Activated T-cell treated with anti-CD3 and anti-CD28 coated beads, Interleukin-2, amount 50 U/mL, for 72 hours (primary cell): ENCODE data around the gene PARVB. TPM values are rescaled to one million over a fixed set of nuclear protein-coding genes. Genes with fewer than 3 reads are reported as not detected.

Source experiments
- ATAC-seq, 2 donors: fragments of 150-1000 bp; cut with Tn5 transposase; replicated peaks in 1 of 2; 2 replicates each; pipeline ENCODE4 v1.10.0; 2021; ENCODE audit warnings: moderate library complexity in 2 of 2, mild to moderate bottlenecking in 1 of 2
- DNase-seq, 2 donors: peaks; one replicate each; pipeline ENCODE4 v3.0.0; 2021 to 2022; ENCODE audit warnings: mixed read lengths in 1 of 2
- H3K27ac Mint-ChIP-seq: one replicate; pipeline ENCODE4 v1.8.0; 2022; ENCODE audit warnings: mild to moderate bottlenecking, moderate library complexity, mixed read lengths
- H3K27me3 Mint-ChIP-seq: one replicate; pipeline ENCODE4 v1.8.0; 2022; ENCODE audit warnings: low read depth, mixed read lengths
- H3K36me3 Mint-ChIP-seq, 2 donors: one replicate each; pipeline ENCODE4 v1.8.0; 2022; ENCODE audit warnings: mixed read lengths in 2 of 2, mild to moderate bottlenecking in 1 of 2; ENCODE audit not compliant: insufficient read depth in 2 of 2
- H3K4me1 Mint-ChIP-seq: one replicate; pipeline ENCODE4 v1.8.0; 2022; ENCODE audit warnings: low read depth, mixed read lengths
- H3K4me3 Mint-ChIP-seq, 2 donors: one replicate each; pipeline ENCODE4 v1.8.0; 2022; ENCODE audit warnings: mild to moderate bottlenecking in 2 of 2, mixed read lengths in 2 of 2, moderate library complexity in 2 of 2
- H3K9me3 Mint-ChIP-seq, 2 donors: one replicate each; pipeline ENCODE4 v1.8.0; 2022; ENCODE audit warnings: mixed read lengths in 2 of 2
- total RNA-seq, 2 donors: library from RNA; stranded (reverse); gene quantifications; one replicate each; pipeline ENCODE4 v1.2.3, GENCODE V29; 2022

Gene PARVB
- total RNA-seq, 2 donors from 2014 or later, result 28.4 to 55.7 TPM

DNA sequence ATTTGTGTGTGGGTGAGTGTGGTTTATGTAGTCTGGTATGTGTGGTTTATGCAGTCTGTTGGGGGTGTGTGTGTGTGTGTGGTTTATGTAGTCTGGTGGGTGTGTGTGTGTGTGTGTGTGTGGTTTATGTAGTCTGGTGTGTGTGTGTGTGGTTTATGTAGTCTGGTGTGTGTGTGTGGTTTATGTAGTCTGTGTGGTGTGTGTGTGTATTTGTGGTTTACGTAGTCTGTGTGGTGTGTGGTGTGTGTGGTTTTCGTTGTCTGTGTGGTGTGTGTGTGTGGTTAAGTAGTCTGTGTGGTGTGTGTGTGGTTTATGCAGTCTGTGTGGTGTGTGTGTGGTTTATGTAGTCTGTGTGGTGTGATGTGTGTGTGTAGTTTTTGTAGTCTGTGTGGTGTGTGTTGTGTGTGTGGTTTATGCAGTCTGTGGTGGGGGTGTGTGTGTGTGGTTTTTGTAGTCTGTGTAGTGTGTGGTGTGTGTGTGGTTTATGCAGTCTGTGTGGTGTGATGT is 130.4 kb downstream of the PARVB start:
- H3K4me1 Mint-ChIP-seq, result no peaks in the 10 kb centered on the region
- no peak overlapping the region for H3K4me3 Mint-ChIP-seq
- DNase-seq (no peak), ATAC-seq (peak in 1 of 2 donors; percentile 46)
- H3K27ac Mint-ChIP-seq, result no peak overlapping the region
- no peaks in the 10 kb centered on the region for H3K9me3 Mint-ChIP-seq
- peaks cover 0 to 1% of the 10 kb centered on the region in 2 donors for H3K36me3 Mint-ChIP-seq
- H3K27me3 Mint-ChIP-seq, result peaks cover 5% of the 10 kb centered on the region

GRCh38 chr22:44155115-44155514 is 131.0 kb downstream of the PARVB start:
- Mint-ChIP-seq H3K36me3 (peaks cover 0 to 1% of the 10 kb centered on the region in 2 donors), H3K27ac (no peak overlapping the region), H3K4me3 (no peak overlapping the region), H3K4me1 (no peaks in the 10 kb centered on the region), H3K27me3 (peaks cover 5% of the 10 kb centered on the region), H3K9me3 (no peaks in the 10 kb centered on the region)
- peak in 1 of 2 donors; percentile 20 for ATAC-seq
- DNase-seq, result no peak

GRCh38 chr22:44157916-44158618 is 134.0 kb downstream of the PARVB start:
- H3K27me3 Mint-ChIP-seq, result no peaks in the 10 kb centered on the region
- DNase-seq, result no peak
- no peak overlapping the region for H3K4me3 Mint-ChIP-seq
- H3K9me3 Mint-ChIP-seq, result no peaks in the 10 kb centered on the region
- no peak for ATAC-seq
- no peak overlapping the region for H3K27ac Mint-ChIP-seq
- no peaks in the 10 kb centered on the region for H3K4me1 Mint-ChIP-seq
- H3K36me3 Mint-ChIP-seq, result peaks cover 0 to 1% of the 10 kb centered on the region in 2 donors

- ATAC-seq (no peak), DNase-seq (no peak)
- no peaks in the 10 kb centered on the region for H3K4me1 Mint-ChIP-seq
- H3K27ac Mint-ChIP-seq, result no peak overlapping the region
- H3K9me3 Mint-ChIP-seq, result no peaks in the 10 kb centered on the region
- H3K36me3 Mint-ChIP-seq, result peaks cover 0 to 1% of the 10 kb centered on the region in 2 donors
- H3K4me3 Mint-ChIP-seq, result no peak overlapping the region
- no peaks in the 10 kb centered on the region for H3K27me3 Mint-ChIP-seq
Observed at GRCh38 chr22:44158816-44159215, 134.7 kb downstream of the PARVB start.

GRCh38 chr22:44159221-44159620 is 135.1 kb downstream of the PARVB start:
- peaks cover 0 to 1% of the 10 kb centered on the region in 2 donors for H3K36me3 Mint-ChIP-seq
- no peaks in the 10 kb centered on the region for H3K9me3 Mint-ChIP-seq
- H3K4me1 Mint-ChIP-seq, result no peaks in the 10 kb centered on the region
- H3K27me3 Mint-ChIP-seq, result no peaks in the 10 kb centered on the region
- H3K4me3 Mint-ChIP-seq, result no peak overlapping the region
- DNase-seq (no peak), ATAC-seq (no peak)
- no peak overlapping the region for H3K27ac Mint-ChIP-seq

DNA sequence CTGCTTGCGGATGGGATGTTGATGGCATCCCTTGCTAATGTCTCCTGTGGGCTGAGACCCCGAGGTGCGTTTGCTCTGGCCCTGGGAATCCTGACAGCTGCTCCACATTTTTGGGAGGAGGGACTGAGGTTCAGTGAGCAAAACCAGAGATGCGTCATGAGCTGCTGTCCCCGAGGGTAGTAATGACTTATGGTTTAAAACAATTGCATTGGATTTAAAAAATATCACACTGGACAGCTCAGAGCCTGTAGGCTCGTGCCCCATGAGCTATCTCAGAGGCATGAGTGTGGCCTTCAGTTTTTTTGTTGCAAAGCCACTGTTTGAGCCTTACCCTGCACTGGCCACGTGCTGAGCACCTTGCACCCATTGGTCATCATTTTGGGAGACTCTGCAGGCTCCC is 135.7 kb downstream of the PARVB start:
- DNase-seq, result no peak
- Mint-ChIP-seq H3K27ac (no peak overlapping the region), H3K27me3 (no peaks in the 10 kb centered on the region), H3K36me3 (peaks cover 0 to 1% of the 10 kb centered on the region in 2 donors), H3K4me3 (no peak overlapping the region), H3K4me1 (no peaks in the 10 kb centered on the region), H3K9me3 (no peaks in the 10 kb centered on the region)
- ATAC-seq, result no peak

- Mint-ChIP-seq H3K27me3 (no peaks in the 10 kb centered on the region), H3K36me3 (peaks cover 0 to 1% of the 10 kb centered on the region in 2 donors), H3K27ac (no peak overlapping the region), H3K4me1 (no peaks in the 10 kb centered on the region), H3K9me3 (no peaks in the 10 kb centered on the region), H3K4me3 (no peak overlapping the region)
- ATAC-seq (no peak), DNase-seq (no peak)
Observed at GRCh38 chr22:44160421-44160820, 136.3 kb downstream of the PARVB start.

DNA sequence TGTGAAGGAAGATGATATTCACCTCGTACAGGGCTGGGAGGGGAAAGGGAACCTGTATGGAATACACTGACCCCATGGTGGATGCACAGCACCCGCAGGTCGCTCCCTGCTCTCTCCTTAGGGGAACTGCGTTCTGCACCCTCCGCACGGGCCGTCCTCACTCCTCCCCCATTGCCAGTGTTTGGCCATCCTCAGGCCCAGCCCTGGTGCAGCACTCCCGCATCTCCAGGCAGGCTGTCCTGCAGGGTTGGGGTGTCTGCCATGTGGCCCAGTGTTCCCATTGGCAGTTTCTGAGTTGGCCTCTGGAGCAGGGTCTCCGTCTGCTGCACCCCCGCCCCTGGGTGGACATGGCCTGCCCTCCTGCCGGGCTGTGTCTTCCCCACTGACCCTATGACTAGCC is 137.6 kb downstream of the PARVB start:
- H3K36me3 Mint-ChIP-seq, result peaks cover 0 to 1% of the 10 kb centered on the region in 2 donors

DNA sequence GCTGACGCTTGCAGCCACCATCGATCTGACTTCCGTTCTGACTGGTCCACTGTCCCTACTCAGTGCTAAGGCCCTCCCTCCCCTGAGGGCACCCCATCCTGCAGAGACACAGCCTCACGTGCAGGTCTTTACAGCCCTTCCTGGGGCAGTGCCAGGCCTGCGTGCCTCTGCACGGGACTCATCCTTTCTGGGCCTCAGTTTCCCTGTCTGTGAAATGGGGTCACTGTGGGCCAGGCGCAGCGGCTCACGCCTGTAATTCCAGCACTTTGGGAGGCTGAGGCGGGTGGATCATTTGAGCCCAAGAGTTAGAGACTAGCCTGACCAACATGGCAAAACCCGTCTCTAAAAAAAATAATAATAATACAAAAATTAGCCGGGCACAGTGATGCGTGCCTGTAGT is 138.9 kb downstream of the PARVB start:
- Mint-ChIP-seq H3K27ac (no peak overlapping the region), H3K27me3 (no peaks in the 10 kb centered on the region)

More for the DNA sequence above, 137.6 kb downstream of the PARVB start:
- no peak overlapping the region for H3K27ac Mint-ChIP-seq
- H3K27me3 Mint-ChIP-seq, result no peaks in the 10 kb centered on the region
- H3K9me3 Mint-ChIP-seq, result no peaks in the 10 kb centered on the region
- ATAC-seq (no peak), DNase-seq (no peak)
- no peaks in the 10 kb centered on the region for H3K4me1 Mint-ChIP-seq
- no peak overlapping the region for H3K4me3 Mint-ChIP-seq

DNA sequence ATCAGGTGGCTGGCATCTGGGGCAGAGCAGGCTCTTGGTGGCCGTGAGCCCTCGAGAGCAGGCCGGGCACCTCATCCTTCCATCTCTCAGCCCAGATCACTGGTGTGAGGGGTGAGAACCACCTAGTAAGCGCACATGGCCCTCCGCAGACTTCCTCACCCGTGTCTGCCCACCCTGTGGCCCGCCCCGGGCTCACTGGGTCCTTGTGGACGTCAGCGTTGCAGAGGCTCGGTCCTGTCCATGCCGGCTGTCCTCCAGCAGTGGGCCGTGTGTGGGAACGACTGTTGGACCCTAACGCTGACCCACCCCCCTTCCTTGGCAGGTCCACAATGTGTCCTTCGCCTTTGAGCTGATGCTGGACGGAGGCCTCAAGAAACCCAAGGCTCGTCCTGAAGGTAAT is 139.4 kb downstream of the PARVB start:
- Mint-ChIP-seq H3K4me3 (no peak overlapping the region), H3K36me3 (peaks cover 0 to 1% of the 10 kb centered on the region in 2 donors), H3K27me3 (no peaks in the 10 kb centered on the region), H3K27ac (no peak overlapping the region), H3K9me3 (no peaks in the 10 kb centered on the region), H3K4me1 (no peaks in the 10 kb centered on the region)
- DNase-seq, result no peak
- ATAC-seq, result no peak

More for the DNA sequence above, 138.9 kb downstream of the PARVB start:
- H3K4me3 Mint-ChIP-seq, result no peak overlapping the region
- DNase-seq (no peak), ATAC-seq (no peak)
- peaks cover 0 to 1% of the 10 kb centered on the region in 2 donors for H3K36me3 Mint-ChIP-seq
- H3K9me3 Mint-ChIP-seq, result no peaks in the 10 kb centered on the region
- no peaks in the 10 kb centered on the region for H3K4me1 Mint-ChIP-seq

DNA sequence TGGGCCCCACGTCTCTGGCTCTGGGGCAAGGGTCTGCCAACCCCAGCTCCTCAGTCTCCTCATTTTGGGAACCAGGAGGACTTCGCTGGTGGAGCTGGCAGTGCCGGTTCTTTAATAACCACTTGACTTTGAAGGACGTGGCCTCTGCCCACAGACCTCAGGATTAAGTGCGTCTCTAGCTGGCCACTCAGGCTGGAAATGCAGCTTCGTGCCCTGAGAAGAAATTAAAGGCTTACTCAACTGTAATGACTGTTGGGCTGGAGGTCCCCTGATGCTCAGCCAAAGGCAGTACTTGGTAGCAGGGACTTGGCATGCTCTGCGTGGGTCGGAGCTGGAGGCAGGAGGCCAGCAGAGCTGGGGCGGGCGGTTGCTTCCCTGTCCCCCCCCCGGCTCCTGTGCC is 139.9 kb downstream of the PARVB start:
- DNase-seq (no peak), ATAC-seq (no peak)
- H3K4me1 Mint-ChIP-seq, result no peaks in the 10 kb centered on the region
- no peak overlapping the region for H3K27ac Mint-ChIP-seq
- no peak overlapping the region for H3K4me3 Mint-ChIP-seq
- H3K27me3 Mint-ChIP-seq, result no peaks in the 10 kb centered on the region
- no peaks in the 10 kb centered on the region for H3K36me3 Mint-ChIP-seq
- H3K9me3 Mint-ChIP-seq, result no peaks in the 10 kb centered on the region

- Mint-ChIP-seq H3K27me3 (no peaks in the 10 kb centered on the region), H3K36me3 (no peaks in the 10 kb centered on the region)
Observed at GRCh38 chr22:44165286-44165874, 141.3 kb downstream of the PARVB start.

DNA sequence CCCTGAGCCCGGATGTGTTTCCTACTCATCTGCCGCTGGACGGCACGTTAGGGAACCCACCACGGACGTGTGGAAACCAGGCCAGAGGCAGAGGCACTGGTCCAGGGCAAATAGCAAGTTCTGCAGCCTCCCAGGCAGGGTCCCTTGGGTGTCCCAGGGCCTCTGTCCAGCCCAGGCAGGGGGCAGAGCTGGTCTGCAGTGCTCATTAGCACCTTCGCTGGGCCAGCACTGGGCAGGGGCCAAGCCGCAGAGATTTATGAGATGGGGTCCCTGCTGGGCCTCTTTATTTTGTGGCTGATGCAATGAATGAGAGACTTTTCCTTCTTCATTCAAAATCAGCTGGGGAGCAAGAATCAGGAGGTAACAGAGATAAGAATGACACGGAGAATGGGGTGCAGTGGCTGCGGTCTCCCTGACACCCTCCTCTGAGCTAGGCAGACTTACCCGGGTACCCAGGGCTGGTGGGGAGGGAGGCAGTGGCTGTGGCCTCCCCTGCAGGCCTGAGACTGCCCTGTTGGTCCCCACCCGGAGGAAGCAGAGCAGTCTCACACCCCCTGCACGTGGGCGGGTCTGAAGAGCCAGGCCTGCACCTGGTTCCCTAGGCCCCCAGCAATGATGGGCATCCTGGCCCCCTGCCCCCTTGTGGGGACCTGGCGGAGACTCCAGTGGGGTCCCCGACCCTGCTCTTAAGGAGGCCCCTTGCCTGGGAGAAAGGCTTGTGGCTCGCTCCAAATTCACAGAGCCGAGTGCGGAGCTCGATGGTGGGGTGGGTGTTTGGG is 142.6 kb downstream of the PARVB start:
- DNase-seq (no peak), ATAC-seq (no peak)
- Mint-ChIP-seq H3K4me3 (no peak overlapping the region), H3K9me3 (no peaks in the 10 kb centered on the region), H3K27ac (no peak overlapping the region), H3K36me3 (no peaks in the 10 kb centered on the region), H3K27me3 (no peaks in the 10 kb centered on the region), H3K4me1 (no peaks in the 10 kb centered on the region)

More at GRCh38 chr22:44165286-44165874, 141.3 kb downstream of the PARVB start:
- Mint-ChIP-seq H3K27ac (no peak overlapping the region), H3K4me1 (no peaks in the 10 kb centered on the region), H3K4me3 (no peak overlapping the region), H3K9me3 (no peaks in the 10 kb centered on the region)
- no peak for DNase-seq
- ATAC-seq, result no peak
